Lower leg skin (tissue), 3 donors: ENCODE results near the gene SMC2.

ENCODE experiments used
- CTCF ChIP-seq, 3 donors: fragments of 450-650 bp; IDR thresholded peaks; one replicate each; pipeline ENCODE4 v1.5.1; 2016; ENCODE audit warnings: antibody characterized with exemption in 3 of 3, mild to moderate bottlenecking in 3 of 3, moderate library complexity in 2 of 3
- POLR2A ChIP-seq, 2 donors: fragments of 450-650 bp; IDR thresholded peaks; one replicate each; pipeline ENCODE4 v1.6.1; 2016 to 2017; ENCODE audit warnings: antibody characterized with exemption in 2 of 2, mild to moderate bottlenecking in 1 of 2, moderate library complexity in 1 of 2

- TF ChIP-seq POLR2A (IDR thresholded peaks at IDR 0.05) (no peak), CTCF (IDR thresholded peaks at IDR 0.05) (no peak)
Measured at GRCh38 chr9:104143550-104143910, 49.4 kb downstream of the SMC2 start.
